ENCODE results near the gene ABHD10. TPM values are rescaled to one million over a fixed set of nuclear protein-coding genes. Genes with fewer than 3 reads are reported as not detected.

ABHD10 gene
- total RNA-seq = 85.6 TPM

DNA sequence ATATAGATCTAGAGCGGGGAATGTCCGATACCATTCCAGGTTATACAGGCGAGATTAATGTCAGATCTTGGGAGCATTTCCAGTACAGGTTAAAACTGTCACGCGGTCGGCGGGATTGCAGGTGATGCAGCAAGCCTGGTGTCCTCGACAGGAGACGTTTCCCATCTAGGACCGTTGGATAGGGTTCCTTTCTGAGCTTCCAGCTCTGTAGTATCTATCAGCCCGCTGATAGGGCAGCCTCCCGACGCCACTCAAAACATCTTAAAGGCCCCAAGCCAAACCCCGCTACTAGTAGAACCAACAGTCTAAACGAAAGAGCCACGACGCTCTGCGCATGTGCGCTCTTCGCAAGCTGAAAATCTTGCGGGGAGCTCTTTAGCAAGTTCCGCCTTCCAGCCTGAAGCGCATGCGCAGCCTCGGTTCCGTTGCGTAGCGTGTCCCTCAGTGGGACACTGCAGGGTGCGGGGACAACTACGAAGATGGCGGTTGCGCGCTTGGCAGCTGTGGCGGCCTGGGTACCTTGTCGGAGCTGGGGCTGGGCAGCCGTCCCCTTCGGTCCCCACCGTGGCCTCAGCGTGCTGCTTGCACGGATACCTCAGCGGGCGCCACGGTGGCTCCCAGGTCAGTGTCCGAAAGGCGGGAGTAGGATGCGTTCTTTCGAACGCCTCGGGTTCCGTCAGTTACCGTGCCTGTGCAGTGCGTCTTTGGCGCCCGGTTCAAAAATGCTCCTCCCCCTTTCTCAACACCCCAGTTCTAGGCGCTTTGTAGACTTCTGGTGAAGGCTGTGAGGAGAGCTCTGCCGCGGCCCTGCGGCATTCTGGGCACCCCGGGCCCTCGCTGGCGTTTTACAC, at the start of gene ABHD10:
ABHD10 (plus strand) TSS at position 444 of the 851 bp plus-strand sequence; CDS start at position 480, 36 bp downstream.
- DNase-seq (ENCODE audit: low spot score in 2 of 2) (peak; percentile 63 to 80), FAIRE-seq (no peak)

DNA sequence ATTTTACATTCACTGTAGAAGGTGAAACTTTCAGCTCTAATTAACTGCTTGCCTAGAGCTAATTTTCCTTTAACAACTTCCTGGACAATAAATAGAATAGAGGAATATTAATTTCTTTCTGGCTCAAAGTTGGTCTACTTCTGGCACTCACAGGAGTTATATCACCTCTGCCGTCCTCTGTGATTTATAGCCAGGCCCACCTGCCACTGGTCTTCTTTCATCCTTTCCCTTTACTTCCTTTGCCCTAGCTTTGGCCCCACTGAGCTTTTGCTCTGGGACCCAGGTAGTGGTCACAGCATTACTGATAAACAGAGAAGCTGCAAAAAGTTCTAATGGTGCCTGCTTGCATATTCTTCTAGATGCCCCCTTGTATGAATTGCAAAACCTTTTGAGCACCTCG, 49.3 kb upstream of the ABHD10 start:
- FAIRE-seq (no peak), DNase-seq (ENCODE audit: low spot score in 2 of 2) (no peak)

DNA sequence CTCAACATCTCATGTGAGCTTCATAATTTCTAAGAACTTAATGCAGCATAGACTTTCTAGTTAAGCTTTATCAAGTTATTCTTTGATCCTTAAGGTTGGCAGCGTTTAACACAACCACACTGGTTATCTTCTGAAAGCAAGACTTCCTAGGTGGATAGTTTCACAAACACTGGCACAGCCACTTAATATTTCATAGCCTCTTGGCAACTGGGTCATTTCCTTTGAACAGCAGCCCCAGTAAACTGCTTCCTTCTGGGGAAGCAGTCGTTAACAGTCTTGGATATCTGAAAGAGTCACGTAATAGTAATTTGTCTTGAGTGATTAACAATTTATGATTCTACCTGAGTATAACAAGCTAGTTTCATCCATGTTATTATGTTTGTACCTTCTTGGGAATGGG, 45.9 kb upstream of the ABHD10 start:
- FAIRE-seq (no peak), DNase-seq (ENCODE audit: low spot score in 2 of 2) (no peak)

DNA sequence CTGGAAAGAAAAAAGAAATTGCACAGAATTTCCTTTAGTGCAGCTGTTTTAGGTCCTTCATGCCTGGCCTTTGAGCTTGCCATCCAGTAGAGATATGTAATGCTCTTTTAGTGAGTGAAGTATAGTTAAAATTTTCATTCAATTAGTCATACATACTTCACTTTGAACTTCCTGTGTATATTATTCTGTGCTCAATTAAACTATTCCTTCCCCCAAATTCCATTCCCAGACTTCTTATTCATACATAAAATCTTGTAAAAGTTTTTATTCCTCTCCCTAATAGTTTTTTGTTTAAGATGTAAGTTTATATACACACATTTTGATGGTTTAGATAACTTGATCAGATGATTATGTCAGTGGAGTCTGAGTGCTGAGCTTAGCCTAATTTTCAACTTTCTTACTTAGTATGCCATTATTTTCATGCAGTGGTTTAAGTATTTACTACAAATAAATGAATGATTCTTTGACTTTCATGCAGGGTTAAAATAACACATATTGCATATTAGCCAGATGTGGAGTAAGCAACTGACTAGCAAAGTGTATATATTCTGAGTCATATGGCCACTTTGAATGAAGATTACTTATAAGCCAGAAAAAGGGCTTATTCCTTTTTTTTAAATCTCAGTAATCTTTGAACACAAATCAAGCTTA, 42.5 kb upstream of the ABHD10 start:
- no peak for FAIRE-seq
- no peak for DNase-seq (ENCODE audit: low spot score in 2 of 2)

DNA sequence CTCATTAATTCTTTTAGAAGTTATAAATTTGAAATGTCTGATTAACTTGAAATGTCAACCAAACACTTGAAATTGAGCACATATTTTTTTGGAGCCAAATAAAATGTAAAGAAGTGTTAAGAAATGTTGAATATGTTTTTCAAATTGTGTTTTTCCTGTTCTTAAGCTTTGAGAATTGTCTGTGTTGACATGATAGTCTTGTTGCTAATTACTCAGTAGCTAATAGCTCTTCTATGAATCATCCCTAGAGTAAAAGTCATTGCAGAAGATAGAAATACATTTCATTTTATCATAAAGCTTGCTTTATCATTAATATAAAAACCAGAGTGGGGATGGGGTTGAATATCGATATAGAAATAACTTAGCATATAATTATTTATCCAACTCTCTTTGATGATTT, 41.9 kb upstream of the ABHD10 start:
- DNase-seq (ENCODE audit: low spot score in 2 of 2) (no peak), FAIRE-seq (no peak)

DNA sequence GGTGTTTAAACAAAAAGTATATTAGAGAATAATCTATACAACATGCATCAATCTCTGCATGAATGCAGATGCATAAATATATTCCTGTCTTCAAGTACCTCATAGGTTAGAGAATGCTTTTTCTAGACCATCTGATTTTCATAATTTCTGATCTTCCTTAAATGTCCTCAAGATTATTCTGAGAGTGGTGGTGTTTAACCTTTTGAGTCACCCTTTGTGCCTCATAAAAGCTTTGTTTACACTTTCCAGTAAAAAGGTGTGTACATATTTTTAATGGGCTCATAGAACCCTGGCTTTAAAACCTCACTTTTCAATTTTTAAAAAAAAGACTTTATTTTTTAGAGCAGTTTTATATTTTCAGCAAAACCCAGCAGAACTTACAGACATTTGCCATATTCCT, 41.0 kb upstream of the ABHD10 start:
- DNase-seq (ENCODE audit: low spot score in 2 of 2) (no peak), FAIRE-seq (no peak)

DNA sequence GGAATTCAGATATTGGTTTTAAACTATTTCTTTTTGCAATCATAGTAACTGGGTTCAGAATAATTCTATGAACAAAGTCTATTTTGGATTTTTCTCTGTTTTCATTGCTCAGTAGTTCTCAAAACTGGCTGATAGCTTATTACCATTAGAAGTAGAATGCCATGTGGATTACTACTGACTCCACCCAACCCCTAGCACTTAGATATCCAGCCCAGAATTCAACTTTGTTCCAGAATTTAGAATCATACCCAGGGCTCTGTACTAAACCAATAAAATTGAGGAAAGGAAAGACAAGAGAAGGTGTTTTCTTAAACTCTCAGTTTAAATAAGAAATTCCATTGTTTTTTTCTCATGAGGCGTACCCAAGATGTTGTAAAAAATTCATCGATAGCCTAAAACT, 39.0 kb upstream of the ABHD10 start:
- DNase-seq (ENCODE audit: low spot score in 2 of 2) (no peak), FAIRE-seq (no peak)

DNA sequence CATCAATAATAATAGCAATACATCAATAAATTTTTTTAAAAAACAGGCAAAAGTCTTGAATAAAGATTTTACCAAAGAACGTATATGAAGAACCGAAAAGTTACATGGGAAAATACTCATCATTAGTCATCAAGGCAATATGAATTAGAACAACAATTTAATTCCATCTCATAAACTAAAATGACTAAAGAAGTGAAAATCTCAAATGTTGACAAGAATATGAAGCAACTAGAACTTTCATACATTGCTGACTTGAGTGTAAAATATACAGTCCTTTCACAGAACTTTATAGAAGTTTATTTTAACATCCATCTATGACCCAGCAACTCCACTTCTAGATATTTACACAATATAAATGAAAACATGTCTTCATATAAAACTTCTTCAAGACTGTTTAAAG, 35.3 kb upstream of the ABHD10 start:
- no peak for FAIRE-seq
- DNase-seq (ENCODE audit: low spot score in 2 of 2) = no peak

DNA sequence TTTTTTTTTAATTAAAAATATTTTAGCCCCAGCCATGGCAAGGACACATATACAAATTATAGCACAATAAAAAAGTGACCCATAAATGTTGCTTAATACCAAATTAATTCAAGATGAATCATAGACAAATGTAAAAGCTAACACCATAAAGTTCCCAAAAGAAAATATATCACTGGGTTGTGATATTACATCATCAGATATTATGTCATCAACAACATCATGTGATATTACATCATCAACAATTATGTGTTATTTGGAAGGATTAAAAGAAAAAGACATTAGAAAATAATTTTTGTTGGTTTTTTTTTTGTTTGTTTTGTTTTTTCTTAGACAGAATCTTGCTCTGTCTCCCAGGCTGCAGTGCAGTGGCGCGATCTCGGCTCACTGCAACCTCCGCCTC, 34.5 kb upstream of the ABHD10 start:
- peak; percentile 19 for FAIRE-seq
- no peak for DNase-seq (ENCODE audit: low spot score in 2 of 2)

DNA sequence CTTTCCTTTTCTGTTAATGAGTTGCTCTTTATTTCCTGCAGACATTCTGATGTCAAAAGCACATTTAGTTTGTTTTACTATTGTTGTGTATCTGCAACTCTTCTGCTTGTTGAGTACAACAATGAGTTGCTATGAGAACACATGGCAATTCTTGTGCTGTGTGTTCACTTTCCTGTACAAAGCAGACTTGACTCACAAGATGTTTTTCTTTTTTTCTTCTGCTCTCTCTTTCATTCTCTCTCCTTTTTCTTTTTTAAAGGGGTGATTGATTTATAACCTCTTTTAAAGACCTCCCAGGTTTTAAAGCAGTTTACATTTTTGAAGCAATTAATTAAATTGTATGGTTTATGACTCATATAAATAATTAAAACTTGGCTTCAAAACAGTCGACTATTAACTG, 31.6 kb upstream of the ABHD10 start:
- FAIRE-seq (no peak), DNase-seq (ENCODE audit: low spot score in 2 of 2) (no peak)

DNA sequence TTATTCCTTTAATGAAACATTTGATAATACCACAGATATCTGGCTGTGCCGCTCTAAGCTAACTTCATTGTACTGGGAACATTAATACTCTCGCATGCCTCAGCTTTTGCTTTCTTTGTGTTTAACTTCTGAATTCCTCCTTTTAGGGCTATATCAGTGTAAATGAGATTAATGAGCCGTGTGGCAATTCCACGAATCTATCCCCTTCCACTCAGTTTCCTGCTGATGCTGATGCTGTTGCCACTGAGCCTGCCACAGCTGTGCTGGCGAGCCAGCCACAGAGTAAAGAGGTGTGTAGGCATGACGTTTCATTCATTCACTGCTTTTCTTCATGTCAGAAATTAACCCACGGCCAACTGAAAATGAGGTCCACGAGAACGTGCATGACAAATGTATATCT, 30.0 kb upstream of the ABHD10 start:
- FAIRE-seq (no peak), DNase-seq (ENCODE audit: low spot score in 2 of 2) (no peak)

DNA sequence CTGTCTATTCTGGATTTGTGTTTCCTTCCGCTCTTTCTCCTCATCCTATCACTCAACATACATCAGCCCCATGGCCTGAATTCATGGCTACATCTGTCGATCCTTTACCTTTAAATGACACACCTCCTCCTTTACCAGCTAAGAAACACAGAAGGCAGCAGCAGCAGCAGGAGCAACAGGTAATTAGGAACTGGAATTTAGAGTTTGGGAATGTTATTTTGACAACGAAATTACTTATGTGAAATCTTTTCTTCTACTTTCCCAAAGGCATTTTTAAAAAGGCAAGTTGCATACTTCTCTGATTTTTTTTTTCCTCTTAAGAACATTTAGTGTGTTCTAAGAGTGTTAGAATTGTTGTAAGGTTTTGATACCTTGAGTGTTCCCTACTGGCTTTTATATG, 29.1 kb upstream of the ABHD10 start:
- no peak for DNase-seq (ENCODE audit: low spot score in 2 of 2)
- no peak for FAIRE-seq

DNA sequence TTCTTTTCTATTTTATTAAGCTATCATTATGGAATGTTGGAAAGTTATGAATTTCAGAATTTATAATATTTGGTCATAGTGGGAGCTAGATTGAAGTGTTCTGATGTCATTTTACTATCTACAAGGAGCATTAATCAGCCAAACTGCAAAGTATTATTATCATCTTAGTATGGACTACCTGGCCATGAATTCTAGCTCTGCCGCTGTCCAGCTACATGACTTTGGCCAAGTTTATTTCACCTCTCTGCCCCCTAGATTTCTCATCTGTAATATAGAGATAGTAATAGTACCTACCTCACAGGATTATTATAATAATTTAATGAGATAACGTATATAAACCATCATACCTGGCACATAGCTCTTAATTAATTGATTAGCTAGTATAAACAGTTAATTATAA, 27.8 kb upstream of the ABHD10 start:
- FAIRE-seq (no peak), DNase-seq (ENCODE audit: low spot score in 2 of 2) (no peak)

DNA sequence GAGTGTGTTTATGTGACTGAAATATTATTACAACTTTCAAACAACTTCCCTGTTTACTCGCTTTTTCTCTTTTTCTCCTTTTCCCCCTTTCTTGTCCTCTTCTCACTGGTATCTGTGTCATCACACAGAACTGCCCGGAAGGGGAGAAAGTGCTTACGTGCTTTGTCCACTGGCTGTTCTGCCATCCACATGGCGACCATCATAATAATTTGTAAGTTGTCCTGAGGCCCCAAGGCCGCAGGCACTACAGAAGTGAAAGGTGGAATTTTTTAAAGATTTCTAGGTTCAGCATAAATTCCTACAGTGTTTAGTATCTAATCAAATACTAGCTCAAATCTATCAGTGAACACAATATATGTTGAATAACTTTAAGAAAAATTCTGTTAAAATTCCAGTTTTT, 26.7 kb upstream of the ABHD10 start:
- FAIRE-seq (no peak), DNase-seq (ENCODE audit: low spot score in 2 of 2) (no peak)

DNA sequence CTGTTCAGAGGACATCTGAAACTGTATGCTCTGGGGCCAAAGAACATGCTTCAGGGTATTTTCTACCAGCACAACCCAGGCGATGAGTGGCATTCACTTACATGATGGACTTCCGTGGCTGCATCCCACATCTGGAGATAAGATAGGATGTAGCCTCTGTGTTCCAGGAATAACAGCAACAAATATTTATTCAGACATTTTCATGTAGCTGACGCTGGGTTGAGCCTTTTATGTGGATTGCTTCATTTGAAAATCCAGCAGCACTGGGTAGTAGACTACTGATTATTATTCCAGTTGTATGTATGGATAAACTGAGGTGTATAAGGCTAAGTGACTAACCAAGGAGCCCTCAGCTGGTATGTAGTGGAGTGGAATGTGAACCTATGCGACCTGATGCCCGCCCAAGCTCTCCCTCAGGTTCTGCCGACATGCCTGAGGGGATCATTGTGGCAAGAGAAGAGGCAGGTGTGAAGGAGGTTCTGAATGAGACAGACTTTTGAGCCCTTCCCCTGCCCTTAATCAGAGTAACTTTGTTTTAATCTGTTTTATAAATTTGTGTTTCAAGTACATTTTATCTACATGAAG, 25.9 kb upstream of the ABHD10 start:
- FAIRE-seq (no peak), DNase-seq (ENCODE audit: low spot score in 2 of 2) (no peak)

DNA sequence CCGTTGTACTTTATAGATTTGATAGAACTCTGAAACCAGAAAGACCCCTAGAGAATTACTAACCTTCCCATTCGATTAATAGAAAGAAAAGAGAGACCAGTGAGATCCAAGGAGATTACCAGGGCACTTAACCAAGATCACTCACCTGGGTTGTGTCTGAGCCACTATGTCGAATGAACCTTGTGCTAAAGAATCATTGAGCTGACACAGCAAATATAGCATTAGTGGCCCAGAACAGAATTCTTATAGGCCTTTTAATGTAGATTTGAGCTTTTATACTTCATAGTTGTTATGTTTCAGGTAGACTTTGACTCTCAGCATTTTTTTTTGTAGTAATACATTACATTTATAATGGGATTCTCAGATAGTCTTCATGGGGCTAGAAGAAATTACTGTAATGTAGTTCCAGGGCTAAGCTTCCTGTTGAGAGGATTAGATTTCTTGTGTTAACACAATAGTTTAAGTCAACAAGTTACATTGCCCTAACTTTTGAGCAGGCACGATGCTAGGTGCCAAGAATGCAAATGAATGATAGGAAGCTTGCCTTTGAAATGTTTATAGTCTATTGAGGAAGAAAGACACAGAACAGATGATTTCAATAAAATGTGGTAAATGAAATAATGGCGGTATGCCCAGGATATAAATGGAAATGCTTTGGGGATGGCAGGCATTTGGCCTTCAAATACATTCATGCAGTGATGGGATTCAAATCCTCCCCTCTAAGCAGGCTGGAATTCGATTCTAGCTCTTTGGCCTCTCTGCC, 24.4 kb upstream of the ABHD10 start:
- no peak for FAIRE-seq
- DNase-seq (ENCODE audit: low spot score in 2 of 2) = no peak

DNA sequence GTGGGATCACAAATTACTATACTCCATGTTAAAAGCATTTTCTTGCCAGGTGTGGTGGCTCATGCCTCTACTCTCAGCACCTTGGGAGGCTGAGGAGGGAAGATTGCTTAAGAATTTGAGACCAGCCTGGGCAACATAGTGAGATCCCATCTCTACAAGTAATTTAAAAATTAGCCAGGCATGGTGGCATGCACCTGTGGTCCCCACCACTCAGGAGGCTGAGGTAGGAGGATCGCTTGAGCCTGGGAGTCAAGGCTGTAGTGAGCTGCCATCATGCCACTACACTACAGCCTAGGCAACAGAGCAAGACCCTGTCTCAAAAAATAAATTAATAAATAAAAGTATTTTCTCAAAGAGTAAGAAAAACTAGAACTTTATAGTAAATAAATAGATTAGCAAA, 22.9 kb upstream of the ABHD10 start:
- no peak for FAIRE-seq

DNA sequence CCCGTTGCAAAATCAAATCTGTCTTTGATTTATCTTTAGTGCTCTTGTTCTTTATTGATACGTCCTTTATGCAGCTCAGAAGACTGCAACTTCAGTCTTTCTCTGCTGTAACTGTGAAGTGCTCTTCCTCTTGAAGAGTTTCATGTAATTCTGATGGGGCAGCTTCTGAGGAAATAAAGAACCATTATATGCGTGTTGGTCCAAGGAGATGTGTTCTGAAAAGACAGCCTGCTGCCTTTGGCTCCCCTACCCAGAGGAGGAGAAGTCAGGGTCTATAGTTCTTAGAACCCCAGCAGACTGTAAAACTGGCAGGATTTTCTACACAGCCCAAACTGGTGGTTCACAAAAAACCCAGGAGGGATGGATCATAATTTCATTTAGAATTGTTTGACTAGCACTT, 22.4 kb upstream of the ABHD10 start:
- FAIRE-seq (no peak), DNase-seq (ENCODE audit: low spot score in 2 of 2) (no peak)

More for the DNA sequence above, 22.9 kb upstream of the ABHD10 start:
- DNase-seq (ENCODE audit: low spot score in 2 of 2) = no peak

DNA sequence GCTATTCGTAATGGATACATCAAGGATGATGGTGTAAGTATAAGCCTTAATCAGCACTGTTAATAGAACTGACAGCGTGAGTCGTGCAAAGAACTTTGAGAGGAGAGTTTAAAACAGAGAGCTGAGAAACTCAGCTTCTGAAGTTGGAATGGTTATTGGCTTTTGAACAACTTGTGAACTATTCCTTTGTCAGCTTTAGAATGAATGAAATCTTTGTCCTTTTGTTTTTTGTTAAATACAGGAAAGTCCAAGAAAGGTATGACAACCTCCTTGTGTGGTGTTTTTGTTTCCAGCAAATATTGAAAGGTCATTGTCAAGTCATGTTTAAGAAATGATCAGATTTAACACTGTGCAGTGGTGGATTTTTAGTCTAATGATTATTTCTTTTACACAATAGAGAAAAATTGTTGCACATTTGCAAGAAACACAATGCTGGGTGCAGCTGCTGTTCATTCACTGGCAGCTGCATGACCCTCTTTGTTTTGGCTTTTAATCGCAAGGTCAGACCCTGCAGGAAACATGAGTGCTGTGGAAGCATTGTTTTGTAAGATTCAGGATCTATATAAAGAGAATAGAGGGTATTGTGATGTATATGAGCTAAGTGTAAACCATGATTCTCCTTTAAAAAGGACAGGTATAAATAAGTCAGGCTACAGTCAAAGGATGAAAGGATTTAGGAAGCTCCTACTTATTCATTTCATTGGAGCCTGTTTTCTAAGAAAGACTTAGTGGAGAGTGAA, 21.7 kb upstream of the ABHD10 start:
- FAIRE-seq (peak; percentile 13), DNase-seq (ENCODE audit: low spot score in 2 of 2) (no peak)

DNA sequence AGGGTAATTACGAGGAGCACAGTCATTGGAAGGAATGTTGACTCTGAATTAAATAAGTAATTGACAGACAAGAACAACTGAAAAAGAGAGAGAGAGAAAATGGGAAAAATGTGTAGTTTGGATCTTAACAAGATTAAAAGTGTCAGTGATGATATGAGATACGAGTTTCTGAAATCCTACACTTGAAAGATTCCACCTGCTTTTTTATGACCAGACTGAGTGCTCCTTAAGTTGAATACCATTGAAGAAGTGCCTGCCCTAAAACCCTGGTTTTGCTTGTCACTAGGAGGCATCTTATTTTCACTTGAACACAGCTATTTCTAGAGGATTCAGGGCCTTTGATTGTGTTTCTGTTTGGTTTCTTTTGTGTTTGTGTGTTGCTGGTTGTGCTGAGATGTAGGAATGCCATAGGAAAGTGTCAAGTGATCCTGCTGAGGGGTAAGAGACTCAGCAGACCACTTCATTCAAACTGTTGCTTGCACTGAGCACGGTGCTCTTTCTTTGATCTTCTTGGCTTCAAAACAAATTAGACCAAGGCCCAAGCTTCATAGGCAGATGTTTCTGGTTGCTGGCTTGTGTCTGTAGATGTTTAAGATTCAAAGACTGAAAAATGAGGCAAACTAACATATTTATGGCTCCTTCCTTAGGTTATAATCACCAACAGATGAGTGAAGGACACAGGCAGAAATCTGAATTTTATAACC, 17.2 kb upstream of the ABHD10 start:
- no peak for FAIRE-seq
- DNase-seq (ENCODE audit: low spot score in 2 of 2) = no peak
